Left ventricle myocardium superior (tissue), 1 donor: Measurements from ENCODE around the gene ARL17A. TPM values are rescaled to one million over a fixed set of nuclear protein-coding genes. Genes with fewer than 3 reads are reported as not detected.
"Not testable (repeated sequence)": the region's sequence is repeated elsewhere in the genome, so short reads cannot be mapped to it uniquely, and the experiment has no call there.

ENCODE experiments used
- ATAC-seq: fragments of 200-7000 bp; cut with Tn5 transposase; one replicate; pipeline ENCODE4 v1.9.1; 2020; ENCODE audit warnings: mild to moderate bottlenecking, moderate library complexity
- DNase-seq: peaks from one replicate; pipeline ENCODE4 v3.0.0-alpha.2; 2020
- intact Hi-C: fragments of 100-400 bp; cut with micrococcal nuclease; formaldehyde crosslinking; loops from one replicate; pipeline ENCODE4 v1.11.0; 2022
- long read RNA-seq: library from polyadenylated mRNA; unstranded; transcript quantifications from one replicate; pipeline ENCODE4 v2.0.0, GENCODE V29; 2021
- total RNA-seq: library from RNA; stranded (reverse); fragmentation: NEBNext Ultra II Directional; extraction: Animal tissue kit (Norgen Biotek cat#: 25700); gene quantifications from one replicate; pipeline ENCODE4 v1.2.1, GENCODE V29; 2021
- donor health status: DM: no; HTN: yes; CAD: no; lungs with severe emphysema.

The ARL17A gene
- 10.8 TPM for total RNA-seq
- long read RNA-seq, partial matches to known transcripts, result 0 of 21 reads
- long read RNA-seq, other reads (novel, unspliced or antisense), result 21 of 21 reads

DNA sequence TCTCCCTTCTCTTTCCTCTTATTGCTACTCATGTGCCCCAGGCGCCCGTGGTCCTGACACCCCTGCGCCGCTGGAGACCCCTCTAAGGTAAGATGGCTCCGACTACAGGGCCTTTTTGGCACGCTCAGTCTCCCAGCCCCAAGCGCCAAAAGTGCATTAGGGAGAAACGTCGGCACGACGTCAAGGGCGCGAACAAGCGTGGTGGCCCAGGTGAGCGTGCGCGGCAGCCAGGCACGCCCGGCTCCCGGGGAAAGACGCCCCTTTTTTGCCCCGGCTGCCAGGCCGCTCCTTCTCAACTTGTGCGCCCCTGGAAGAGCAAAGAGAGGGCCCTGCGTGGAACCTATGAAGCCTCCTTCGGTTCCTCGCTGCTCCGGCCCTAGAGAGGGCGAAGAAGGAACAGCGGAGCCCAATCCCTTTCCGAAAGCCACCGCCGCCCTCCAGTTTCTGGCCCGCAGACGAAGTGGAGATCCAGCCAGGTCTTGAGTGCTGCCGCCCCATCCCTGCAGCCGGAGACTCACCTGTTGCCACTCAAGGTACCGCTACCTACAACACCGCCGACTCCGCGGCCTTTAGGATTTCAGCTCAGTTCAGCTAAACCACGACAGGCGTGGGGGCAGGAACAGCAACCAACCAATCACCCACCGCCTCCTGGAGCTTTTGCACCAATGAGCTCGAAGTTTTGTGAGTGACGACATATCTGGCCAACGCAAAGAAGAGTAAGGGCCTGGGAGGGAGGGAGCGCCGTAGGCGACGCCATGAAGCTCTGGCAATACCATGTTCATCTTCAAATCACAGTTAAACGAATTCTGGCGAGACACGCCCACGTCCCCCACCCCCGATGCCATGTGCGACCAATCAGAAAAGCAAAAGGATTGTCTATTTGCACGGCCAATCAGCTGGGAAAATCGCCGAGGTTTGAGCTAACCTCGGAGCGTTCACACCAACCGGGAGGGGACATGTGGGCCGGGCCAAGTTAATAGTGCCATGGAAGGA, at the start of gene ARL17A:
Gene ARL17A (minus strand): TSS at position 609 of the 993 bp plus-strand sequence. CDS start 3,369 bp downstream, outside the sequence.
- DNase-seq, result peak; percentile 80
- intact Hi-C loops, result not testable (repeated sequence)
- peak; percentile 98 for ATAC-seq

DNA sequence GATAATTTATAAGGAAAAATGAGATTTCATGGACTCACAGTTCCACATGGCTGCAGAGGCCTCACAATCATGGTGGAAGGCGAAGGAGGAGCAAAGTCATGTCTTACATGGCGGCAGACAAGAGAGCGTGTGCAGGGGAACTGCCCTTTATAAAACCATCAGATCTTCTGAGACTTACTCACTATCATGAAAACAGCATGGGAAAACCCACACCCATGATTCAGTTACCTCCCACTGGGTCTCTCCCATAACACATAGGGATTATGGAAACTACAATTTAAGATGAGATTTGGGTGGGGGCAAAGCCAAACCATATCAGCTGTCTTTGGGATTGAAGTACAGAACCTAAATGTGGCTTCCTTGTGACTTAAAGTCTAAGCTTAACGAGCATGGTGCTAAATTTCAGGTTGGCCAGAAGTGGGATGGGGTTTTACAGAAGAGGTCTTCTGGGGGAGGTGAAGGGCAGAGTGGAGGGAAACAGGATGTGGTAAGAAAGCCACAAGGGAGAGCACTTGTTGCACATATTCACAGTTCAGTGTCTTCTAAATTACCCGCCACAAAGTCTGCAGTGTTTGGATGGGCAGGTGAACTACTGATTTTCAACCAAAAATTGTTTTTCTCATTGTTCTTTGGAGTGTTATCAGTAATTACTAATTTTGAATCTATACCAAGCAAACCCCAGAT, 49.4 kb upstream of the ARL17A start:
- not testable (repeated sequence) for ATAC-seq

DNA sequence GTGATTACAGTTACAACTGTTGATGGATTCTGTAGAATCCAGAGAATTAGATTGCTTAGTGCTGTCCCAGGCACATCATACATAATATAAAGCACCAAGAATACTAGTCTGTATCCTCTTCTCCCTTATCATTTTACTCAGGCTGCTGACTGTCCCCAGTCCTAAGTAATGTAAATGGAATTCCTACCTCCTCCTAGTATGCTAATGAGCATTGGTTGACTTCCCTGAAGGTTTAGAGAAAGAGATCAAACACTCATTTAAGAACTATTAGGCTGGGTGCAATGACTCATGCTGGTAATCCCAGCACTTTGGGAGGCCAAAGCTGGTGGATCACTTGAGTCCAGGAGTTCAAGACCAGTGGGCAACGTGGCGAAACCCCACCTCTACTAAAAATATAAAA, 48.0 kb upstream of the ARL17A start:
- ATAC-seq, intact Hi-C loops, DNase-seq: not testable (repeated sequence)

More for the DNA sequence above, 49.4 kb upstream of the ARL17A start:
- DNase-seq, intact Hi-C loops: not testable (repeated sequence)

- intact Hi-C loops, ATAC-seq, DNase-seq: not testable (repeated sequence)
Measured at GRCh38 chr17:46624726-46625125, 45.2 kb upstream of the ARL17A start.

- DNase-seq, ATAC-seq, intact Hi-C loops: not testable (repeated sequence)
Measured at GRCh38 chr17:46623790-46624189, 44.3 kb upstream of the ARL17A start.

- DNase-seq, ATAC-seq, intact Hi-C loops: not testable (repeated sequence)
Measured at GRCh38 chr17:46618975-46619374, 39.5 kb upstream of the ARL17A start.

DNA sequence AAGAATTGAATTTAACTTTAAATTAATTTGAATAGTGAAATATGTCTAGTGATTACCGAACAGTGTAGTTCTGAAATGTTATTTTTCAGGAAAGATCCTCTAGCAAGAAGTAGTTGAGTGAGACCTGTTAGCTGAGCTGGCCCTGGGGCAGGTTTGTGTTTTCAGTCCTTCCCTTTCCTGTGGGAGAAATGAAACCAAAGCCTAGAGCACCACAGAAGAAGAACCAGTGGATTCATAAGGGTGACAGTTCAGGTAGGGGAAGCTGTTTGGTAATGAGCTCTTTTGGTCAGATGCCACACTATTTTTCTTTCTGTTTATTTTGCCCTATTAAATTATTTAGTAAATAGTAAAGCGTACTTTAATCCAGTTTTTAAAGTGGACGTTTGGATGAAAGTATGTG, 37.6 kb upstream of the ARL17A start:
- DNase-seq, ATAC-seq, intact Hi-C loops: not testable (repeated sequence)

GRCh38 chr17:46613876-46614275, 34.4 kb upstream of the ARL17A start:
- intact Hi-C loops, DNase-seq, ATAC-seq: not testable (repeated sequence)

GRCh38 chr17:46611304-46611703, 31.8 kb upstream of the ARL17A start:
- intact Hi-C loops, DNase-seq, ATAC-seq: not testable (repeated sequence)

- ATAC-seq, DNase-seq, intact Hi-C loops: not testable (repeated sequence)
Measured at GRCh38 chr17:46603125-46603524, 23.6 kb upstream of the ARL17A start.

DNA sequence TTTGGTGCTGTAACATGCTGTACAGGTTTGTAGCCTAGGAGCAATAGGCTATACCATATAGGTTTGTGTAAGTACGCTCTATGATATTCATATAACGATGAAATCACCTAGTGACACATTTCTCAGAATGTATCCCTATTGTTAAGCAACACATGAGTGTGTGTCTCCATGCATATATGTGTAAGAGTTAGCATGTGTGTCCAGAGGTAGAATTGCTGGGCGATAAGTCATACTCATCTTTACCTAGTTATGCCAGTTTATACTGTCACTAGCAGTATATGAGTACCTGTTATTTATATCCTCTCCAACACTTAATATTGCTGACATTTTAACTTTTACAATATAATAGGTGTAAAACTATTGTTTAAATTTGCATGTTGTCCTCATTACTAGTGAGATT, 21.3 kb upstream of the ARL17A start:
- DNase-seq, intact Hi-C loops, ATAC-seq: not testable (repeated sequence)

- ATAC-seq, DNase-seq, intact Hi-C loops: not testable (repeated sequence)
Measured at GRCh38 chr17:46598344-46598931, 18.9 kb upstream of the ARL17A start.

DNA sequence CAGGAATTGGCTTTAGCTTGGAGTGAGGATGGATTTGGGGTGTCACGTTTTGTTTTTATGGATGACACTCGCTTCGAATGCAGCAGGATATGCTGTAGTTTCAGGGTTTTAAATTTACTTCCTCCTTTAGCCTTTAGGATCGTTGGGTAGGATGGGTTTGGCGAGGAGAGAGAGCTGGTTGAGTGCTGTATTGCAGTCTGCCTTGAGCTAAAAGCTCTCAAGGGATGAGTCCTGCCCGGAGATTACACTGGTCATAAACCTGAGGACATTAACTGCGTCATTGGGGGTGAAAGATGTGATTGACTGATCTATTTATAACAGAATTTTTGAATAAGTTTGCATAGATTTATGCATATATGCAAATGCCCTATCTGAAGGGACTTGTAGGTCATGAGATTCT, 11.8 kb upstream of the ARL17A start:
- ATAC-seq, result peak; percentile 63
- intact Hi-C loops, DNase-seq: not testable (repeated sequence)

DNA sequence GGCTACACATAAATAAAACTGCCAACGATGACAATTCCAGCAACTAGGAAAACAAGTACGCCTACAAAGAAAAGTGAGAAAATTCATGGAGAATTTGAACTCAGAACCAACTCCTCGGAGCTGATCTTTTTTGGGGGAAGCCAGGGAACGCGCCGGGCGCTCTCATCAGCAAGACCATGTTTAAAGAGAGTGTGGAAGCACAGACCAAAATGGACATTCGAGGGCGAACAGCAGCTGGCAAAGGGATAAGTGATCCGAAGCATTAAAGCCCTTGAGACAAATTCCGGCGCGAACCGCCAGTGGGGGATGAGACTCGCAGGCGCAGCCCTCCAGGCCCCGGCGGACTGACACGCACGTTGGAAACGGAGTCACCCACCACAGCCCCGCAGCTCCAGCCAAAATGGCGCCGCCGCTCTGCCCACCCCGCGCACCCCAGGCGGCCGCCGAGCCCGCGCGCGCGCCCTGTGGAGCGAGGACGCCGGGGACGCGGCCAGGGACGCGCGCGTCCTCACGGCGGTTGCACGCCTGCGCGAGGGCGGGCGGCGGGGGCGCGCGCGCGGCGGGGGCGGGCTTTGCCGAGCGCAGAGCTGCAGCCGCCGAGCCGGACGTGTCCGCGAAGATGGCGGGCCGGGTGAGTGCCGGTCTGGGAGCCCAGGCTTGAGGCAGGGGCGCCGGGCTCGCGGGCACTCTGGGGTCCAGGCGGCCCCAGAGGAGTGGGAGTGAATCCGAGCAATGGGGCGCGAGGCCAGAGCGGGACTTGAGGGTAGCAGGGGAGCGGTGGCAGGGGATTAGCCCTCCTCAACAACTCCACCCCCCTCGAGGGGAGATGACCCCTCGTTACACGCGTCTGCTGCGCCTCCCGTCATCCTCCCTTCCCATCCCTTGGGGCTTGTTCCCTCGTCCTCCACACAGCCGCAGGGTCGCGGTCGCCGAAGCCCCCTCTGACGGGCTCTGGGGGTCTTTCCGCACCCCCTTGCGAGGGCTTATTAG, 11.0 kb upstream of the ARL17A start, which contains the start of gene NSF:
Gene NSF (plus strand): TSS at position 513 of the 990 bp plus-strand sequence. CDS start 107 bp downstream, at position 620.
- intact Hi-C loops, DNase-seq: not testable (repeated sequence)
- ATAC-seq, result peak; percentile 98

DNA sequence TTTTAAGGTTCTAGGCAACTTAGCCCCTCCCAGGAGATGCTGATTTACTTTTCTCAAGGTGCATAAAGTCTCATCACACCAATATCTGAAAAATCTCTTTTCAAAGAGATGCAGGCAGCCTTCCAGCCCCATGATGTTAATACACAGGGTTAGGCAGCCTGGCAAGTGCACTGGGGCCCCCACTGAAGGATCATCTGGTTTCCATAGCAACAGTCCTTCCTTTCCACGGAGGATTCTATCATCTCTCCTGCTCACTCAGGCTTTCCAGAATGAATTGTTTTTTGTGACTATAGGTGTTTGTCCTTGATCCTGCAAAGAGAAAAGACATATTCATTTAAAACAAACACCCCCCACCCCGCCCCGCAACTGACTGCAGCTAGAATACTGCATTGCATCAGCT, 6.0 kb upstream of the ARL17A start:
- intact Hi-C loops, ATAC-seq, DNase-seq: not testable (repeated sequence)

GRCh38 chr17:46580082-46580481, 591 bp upstream of the ARL17A start:
- DNase-seq, intact Hi-C loops, ATAC-seq: not testable (repeated sequence)

DNA sequence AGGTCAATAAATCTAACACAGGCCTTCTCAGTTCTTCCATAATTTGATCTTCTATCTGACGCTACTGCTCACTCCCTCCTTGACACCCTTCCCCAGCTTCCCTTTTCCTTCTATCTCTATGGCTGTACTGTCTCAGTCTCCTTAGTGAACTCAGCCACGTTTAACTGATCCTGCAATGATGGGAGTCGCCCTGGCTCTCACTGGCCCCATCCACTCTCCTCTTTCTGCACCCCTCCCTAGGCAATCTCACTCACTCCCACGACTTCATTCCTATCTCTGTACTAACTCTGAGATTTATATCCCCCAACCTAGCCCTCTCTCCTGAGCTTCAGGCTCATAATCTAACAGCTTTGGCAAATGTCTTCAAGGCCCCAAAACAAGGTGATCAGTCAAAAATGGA, 7.7 kb downstream of the ARL17A start:
- intact Hi-C loops, DNase-seq, ATAC-seq: not testable (repeated sequence)

- intact Hi-C loops, DNase-seq: not testable (repeated sequence)
Measured at GRCh38 chr17:46566980-46567379, 12.5 kb downstream of the ARL17A start.

More at GRCh38 chr17:46566980-46567379, 12.5 kb downstream of the ARL17A start:
- not testable (repeated sequence) for ATAC-seq
